GM21576 (cell line): ENCODE measurements around the gene PTPRN.
"Not testable (repeated sequence)": the region's sequence is repeated elsewhere in the genome, so short reads cannot be mapped to it uniquely, and the experiment has no call there.

ENCODE experiments used
- ATAC-seq: cut with Tn5 transposase; IDR thresholded peaks from one replicate; pipeline ENCODE4 v1.9.1; 2021; ENCODE audit warnings: mild to moderate bottlenecking, moderate library complexity; ENCODE audit not compliant: unreplicated experiment

Gene PTPRN

DNA sequence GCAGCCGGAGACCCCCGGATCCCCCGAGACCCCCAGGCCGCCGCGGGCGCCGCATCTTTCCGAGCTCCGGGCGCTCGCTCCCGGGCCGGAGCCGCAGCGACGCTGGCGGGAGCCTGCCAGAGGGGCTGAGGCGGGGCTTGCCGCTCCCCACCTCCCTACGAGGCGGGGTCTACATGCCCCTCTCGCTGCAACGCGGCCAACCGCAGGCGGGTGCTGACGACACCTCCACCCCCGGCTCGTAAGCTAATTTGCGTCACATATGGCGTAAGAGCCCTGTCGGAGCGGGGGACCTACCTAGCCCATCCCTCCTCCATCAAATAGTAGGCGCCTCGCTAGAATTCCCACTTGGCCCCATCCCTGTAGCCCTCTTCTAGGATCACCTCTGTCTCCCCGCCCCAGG is at the start of gene PTPRN:
TSS of gene PTPRN (minus strand) at position 124 of the 400 bp plus-strand sequence. CDS start at position 55, 69 bp downstream.
- no peak for ATAC-seq

DNA sequence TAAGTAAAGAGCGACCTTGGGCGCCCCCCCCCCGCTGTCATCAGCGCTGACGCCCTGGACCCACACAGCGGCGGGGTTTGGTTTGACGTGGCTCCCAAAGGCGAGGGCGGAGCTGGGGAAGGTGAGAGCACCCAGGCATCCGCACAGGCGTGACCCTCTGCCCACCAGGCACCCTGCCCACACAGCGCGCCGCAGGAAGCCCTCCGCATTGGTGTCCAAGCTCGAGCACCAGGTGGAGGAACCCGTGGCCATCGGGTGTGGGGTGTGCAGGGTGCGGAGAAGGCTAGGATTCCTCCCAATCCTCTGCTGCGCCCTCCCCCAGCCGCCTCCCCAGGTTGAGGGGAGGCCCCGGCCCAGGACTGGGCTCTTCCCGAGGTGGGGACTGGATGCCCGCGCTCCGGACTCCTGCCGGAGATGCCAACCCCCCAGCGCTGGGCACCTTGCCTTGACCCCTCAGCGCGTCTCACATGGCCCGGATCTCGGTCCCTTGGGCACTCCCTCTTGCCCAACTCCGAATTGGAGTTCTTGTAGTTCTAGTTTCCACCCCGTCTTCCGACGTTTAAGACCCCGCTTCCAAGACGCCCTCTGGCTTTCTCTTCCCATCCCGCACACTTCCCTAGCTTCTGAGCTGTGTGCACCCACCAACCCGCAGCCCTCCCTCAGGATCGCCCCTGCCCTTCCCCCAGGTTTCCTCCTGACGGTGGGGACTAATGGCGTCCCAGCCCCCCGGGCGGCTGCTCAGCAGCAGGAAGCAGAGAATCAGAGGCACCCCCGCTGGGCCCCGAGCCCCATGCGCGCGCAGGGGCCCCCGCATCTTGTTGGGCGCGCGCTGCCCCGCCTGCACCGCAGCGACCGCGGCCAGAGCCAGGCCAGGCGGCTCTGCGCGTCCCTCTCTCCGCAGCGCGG is 49.2 kb upstream of the PTPRN start:
- ATAC-seq = no peak

DNA sequence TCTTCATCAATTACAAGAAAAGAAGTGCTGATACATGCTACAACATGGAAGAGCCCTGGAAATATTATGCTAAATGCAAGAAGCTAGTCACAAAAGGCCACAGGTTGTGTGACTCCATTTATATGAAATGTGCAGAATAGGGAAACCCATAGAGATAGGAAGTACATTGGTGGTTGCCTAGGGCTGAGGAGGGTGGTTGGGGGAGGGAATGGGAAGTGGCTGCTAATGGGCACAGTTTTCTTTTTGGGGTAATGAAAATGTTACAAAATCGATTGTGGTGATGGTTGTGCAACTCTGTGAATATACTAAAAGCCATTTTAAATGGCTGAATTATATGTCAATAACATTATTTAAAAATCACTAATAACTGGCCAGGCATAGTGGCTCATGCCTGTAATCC is 47.6 kb upstream of the PTPRN start:
- no peak for ATAC-seq

DNA sequence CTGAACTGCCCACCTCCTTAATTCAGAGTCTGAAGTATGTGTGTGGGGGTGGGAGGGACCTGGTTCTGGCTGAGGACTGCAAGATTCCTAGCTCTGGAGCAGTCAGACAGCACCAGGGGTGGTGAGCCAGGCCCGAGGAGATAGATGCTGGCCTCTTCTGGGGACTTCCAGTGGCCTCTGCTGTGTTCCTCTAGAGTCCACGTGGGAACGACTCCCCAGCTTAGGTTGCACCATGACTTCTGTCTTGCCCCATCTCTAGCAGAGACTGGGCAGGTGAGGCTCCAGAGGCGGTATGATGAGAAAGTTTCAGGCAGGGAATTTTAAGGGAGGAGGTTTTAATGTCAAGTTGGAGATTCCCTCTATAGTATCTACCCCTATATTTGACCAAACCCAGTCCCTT is 45.4 kb upstream of the PTPRN start:
- no peak for ATAC-seq

DNA sequence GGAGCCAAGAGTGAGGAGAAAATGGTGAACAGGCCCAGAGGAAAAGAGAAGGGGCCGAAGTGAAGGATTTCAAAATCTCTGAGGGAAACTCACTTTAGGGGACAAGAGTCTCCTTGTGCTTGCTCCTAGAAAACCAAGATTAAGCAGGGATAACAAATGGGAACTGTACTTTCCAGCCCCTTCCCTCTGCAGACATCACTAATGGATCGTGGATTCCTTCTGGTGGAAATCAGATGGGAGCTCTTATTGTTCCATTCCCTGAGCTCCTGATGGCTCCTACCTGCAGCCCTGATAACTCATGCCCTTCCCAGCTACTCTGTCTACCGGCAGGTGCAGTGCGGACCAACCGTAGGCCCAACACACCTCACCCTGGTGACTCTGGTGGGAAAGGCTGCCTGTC is 43.9 kb upstream of the PTPRN start:
- ATAC-seq = no peak

DNA sequence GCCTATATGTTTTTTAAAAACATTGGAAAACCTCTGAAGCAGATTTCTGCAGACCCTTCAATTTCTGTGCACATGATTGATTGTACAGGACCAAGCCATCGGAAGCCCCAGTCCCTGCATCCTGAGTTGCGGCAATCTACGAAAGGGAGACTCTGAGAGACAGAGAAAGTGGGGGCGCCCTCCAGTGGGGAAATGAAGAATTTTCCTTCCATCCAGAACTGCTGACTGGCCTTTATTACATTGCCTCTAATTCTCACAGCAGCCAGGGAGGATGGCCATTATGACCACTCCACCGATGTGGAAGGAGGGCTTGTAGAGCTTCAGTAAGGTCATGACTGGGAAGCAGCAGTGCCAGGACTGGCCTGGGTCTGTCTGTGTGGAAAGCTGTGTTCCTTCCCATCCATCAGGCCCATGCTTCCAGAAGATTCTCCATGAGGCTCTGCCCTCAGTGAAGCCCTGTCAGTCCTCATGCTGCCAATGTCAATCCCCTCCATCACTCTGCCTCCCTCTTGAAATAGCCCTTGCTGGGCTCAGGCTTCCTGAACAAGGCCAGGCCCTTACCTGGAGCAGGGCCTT is 43.3 kb upstream of the PTPRN start:
- no peak for ATAC-seq

DNA sequence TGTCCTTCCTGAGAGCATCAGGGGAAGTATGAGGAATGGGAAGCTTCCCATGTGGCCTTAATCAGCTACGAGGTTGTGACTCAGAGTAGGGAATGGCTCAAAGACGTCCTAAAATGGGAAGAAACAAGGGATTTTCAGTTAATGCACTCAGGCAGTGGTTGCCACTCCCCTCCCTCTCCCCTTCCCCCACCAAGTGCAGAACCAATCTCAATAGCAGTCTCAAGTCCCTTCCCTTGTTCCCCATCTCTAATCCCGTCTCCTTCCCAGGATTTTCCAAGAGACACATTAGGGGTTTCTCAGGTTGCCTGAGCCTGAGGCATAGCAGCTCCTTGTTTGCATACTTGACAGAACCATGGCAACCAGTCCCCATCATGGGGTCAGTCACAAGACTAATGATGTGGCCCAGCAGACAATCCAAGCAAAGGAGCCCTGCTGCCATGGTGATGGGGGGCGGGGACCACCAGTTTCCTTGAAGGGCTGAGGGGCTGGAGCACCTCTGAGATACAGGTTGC is 41.6 kb upstream of the PTPRN start:
- no peak for ATAC-seq

DNA sequence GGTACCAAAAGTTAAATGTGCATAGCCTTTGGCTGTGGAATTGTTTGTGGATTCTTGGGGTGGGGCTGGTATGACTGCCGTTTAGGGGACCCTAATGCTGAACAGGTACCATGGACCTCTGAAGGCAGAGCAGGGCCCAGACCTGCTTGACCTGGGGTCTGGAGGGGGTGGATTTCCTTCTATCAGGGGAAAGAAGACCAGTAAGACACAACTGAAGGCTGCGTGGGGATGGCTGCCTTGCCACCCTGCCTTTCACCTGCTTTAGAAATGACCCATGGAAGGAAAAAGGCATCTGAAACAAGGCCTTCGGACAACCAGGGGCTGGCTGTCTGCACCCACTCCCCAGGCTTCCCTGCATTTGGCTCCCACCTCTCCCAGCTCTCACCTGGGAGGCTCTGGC is 41.0 kb upstream of the PTPRN start:
- no peak for ATAC-seq

DNA sequence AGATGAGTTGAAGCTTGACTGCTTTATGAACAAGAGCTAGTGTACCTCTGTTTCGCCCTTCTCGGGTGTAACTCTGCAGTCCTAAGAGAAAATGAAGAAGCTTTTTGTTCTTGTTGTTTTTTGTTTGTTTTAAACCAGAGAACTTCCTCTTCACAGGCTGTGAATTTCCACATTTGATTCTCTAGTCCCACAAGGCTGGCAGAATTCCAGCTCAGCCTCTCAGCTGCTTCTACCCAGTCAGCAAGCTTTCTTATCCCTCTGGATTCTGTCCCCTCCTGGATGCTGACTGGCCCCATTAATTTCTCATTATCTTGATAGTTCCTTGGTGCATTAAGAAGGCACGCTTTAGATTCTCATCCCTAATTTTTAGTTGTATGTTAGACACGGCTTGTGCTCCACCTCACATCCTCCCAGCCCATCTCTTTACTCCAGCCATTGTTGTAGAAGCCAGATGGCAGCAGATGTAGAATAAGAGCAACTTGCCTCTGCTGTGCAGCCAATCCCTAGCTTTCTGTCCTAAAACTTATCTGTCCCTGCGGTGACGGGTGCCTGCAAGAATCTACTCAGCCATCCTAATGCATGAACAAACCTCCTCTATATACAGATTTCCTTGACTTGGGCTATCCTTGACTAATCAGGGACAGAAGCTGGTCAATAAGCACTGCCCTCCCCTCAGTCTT is 35.7 kb upstream of the PTPRN start:
- ATAC-seq = no peak

DNA sequence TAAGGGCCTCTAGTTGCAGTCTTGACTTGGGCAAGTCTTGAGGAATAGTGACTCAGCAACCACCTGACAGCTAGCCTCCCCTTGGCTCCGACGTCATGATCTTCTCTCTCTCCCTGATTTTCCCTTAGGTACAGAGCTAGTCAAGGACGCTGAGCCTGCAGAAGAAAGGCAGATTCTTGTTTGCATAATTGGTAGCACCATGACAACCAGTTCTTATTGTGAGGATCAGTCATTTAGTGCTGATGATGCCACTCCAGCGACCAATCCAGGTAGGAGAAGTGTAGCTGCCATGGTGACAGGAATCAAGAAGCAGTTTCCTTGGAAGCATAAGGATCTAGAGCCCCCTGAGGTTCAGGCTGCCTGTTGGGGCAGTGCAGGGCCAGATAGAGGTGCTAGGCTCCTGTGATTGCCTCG is 26.2 kb upstream of the PTPRN start:
- ATAC-seq = no peak

DNA sequence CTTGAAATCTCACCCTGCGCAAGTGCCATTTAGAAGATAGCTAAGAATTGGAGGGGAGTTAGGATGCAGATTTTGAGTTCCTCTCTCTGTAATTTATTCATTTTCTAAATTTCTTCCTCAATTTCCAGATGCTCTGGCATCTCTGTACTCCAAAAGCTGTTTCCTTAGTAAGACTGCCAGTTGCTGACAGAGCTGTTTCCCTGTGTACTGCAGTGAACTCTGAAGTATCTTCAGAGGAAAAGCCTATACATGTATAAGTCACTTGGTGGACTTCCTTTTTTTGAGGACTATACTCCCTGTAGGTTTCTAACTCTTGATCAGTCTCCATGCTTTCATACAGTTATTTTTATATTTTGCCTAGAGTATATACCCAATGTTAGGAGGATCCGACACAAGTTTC is 24.9 kb upstream of the PTPRN start:
- no peak for ATAC-seq

DNA sequence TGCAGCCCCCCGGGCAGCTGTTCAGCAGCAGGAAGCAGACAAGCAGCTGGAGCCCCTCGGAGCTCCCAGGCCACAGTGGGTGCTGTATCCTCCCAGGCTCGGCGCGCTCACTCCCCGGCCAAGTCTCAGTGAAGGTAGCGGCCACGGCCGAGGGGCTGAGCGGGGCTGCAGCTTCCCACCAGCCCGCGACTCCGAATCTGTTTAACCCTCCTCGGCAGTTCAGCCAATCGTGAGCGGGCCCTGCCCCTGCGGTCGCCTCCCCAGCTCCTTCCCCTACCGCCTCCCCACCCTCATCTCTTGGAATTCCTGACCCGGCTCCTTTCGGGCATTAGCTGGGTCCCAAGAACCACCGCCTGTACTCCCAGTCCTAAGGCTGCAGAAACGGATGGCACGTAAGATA is 23.3 kb upstream of the PTPRN start, which contains the start of gene RESP18:
TSS of gene RESP18 (minus strand) at position 203 of the 400 bp plus-strand sequence.
- ATAC-seq = no peak

DNA sequence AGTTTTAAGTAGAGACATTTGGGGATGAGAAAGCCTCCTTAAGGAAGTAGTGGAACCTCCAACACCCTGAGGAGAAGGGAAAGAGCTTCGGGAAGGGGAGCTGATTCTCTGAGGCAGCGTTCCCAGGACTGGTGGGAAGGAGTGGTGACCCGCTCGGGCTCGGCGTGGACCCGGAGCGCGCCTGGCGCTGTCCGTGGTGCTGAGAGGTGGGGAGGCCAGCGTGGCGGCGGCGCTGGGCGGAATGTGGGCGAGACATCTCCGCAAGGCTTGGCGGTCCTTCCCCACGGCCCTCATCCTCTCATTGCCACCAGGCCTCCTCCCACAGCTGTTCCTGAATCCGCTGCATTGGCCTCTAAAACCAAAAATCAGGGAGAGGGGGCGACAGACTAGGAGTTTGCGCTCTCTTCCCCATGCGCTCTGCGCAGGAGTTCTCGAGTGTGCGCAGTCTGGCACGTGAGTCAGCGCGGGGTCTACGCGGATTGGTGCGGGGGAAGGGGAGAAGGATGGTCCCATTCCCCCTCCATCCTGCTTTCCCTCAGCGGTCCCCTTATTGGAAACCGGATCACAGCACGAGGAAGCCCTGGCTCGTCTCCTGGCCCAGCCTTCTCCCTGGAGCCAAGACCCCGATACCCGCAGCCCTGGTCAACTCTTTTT is 22.5 kb upstream of the PTPRN start:
- ATAC-seq = no peak

DNA sequence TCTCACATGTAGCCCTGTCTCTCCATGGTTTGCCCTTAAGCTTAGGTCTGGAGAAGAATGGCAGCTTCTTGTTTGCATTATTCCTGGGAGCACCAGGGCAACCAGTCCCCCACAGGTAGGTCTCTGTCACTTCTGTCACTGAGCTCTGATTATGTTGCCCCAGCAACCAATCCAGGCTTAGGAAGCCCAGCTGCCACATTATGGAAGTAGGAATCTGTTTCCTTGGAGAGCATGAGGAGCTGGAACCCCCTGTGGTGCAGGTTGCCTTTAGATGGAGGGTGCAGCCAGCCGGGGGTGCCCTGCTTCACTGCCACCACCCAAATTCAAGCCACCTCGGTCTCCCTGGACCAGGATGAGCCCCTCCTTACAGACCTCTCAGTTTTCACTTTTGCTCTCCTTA is 18.5 kb upstream of the PTPRN start:
- ATAC-seq = no peak

DNA sequence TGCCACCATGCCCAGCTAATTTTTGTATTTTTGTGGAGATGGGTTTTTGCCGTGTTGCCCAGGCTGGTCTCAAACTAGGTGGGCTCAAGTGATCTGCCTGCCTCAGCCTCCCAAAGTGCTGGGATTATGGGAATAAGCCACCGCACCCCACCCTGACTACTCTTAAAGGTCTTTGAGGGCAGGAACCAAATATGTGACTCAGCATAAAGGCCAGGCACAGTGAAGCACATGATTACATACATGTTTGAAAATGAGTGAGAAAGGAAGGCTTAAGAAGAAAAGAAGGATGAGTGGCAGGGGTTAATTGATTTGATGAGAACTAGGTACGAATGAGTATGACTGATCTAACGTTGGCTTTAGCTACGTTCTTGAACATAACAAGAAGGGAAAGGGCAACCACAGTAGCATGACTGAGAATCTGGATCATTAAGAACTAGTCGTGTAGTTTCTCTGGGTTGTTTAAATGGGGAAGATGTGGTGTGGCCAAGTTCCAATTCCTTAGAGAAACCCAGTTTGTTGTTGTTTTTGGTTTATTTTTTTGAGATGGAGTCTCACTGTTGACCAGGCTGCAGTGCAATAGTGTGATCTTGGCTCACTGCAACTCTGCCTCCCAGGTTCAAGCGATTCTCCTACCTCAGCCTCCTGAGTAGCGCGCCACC is 16.6 kb upstream of the PTPRN start:
- ATAC-seq = no peak

DNA sequence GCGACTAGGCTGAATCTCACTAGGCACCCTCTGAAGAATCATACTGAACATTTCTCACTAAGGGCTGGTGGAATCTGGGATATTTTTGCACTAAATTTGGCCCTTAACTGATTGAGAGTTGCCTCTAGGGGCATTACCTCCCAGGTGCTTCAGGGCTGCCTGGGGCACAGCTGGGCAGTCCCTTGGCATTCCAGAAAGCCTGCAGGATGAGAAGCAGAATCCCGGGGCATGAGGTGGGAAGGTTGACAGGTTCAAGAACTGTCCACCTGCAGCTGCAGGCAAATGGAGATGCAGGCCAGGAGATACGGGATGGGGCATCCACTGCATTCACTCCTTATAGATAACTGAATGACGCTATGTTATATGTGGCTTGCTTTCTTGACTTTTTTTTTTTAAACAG is 15.9 kb upstream of the PTPRN start:
- ATAC-seq = no peak

DNA sequence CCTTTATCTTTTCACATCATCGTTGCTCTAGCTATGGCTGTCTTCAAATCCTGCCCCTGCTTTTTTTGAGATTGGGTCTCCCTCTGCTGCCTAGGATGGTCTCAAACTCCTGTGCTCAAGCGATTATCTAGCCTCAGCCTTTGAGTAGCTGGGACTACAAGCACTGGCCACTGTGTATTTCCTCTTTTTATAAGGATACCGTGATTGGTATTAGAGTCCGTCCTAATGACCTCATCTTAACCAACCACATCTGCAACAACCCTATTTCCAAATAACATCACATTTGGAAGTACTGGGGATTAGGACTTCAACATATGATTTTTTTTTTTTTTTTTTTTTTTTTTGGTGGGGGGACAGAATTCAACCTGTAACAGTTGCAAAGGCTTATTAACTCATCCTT is 14.2 kb upstream of the PTPRN start:
- no peak for ATAC-seq

DNA sequence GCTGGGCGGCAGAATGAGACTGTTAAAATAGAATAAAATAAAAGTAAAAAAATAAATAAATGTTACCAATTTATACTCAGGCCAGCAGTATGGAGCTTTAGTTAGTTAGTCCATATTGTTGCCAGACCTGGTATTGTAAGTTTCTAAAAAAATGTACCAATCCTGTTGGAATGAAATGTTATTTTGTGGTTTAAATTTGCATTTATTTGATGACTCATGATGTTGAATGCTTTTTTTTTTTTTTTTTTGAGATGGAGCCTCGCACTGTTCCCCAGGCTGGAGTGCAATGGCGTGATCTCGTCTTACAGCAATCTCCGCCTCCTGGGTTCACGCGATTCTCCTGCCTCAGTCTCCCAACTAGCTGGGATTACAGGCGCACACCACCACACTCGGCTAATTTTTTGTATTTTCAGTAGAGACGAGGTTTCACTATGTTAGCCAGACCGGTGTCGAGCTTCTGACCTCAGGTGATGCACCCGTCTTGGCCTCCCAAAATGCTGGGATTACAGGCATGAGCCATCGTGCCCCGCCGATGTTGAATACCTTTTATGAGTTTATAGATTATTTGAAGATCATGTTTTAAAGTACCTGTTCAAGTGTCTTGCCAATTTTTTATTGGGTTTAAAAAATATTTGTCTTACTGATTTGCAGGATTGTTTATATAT is 5.7 kb upstream of the PTPRN start:
- ATAC-seq = no peak

DNA sequence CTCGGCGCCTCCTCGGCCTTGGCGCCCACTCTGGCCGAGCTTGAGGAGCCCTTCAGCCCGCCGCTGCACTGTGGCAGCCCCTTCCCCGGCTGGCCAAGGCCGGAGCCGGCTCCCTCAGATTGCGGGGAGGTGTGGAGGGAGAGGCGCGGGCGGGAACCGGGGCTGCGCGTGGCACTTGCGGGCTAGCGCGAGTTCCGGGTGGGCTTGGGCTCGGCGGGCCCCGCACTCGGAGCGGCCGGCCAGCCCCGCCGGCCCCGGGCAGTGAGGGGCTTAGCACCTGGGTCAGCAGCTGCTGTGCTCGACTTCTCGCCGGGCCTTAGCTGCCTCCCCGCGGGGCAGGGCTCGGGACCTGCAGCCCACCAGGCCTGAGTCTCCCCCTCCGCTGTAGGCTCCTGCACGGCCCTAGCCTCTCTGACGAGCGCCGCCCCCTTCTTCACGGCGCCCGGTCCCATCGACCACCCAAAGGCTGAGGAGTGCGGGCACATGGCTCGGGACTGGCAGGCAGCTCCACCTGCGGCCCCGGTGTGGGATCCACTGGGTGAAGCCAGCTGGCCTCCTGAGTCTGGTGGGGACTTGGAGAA is 3.6 kb upstream of the PTPRN start:
- not testable (repeated sequence) for ATAC-seq
